OCI-LY1 (cell line): ENCODE data around the gene ARHGEF37.

Source experiments
- H2AFZ ChIP-seq: fragments of 200-600 bp; sonication (generic), shearing (Covaris generic); 2 replicates; pipeline ENCODE4 v1.6.0; 2014; ENCODE audit warnings: antibody characterized with exemption, mild to moderate bottlenecking, low read length
- H3F3A ChIP-seq: fragments of 200-600 bp; sonication (generic), shearing (Covaris generic); 2 replicates; pipeline ENCODE4 v1.6.0; 2014; ENCODE audit warnings: mild to moderate bottlenecking, antibody characterized with exemption, low read length, moderate library complexity; ENCODE audit not compliant: insufficient read depth
- H3K27ac ChIP-seq: fragments of 200-600 bp; sonication (generic); 2 replicates; pipeline ENCODE4 v1.5.1; 2014; ENCODE audit warnings: low read length, mixed run types, mild to moderate bottlenecking, low read depth; ENCODE audit not compliant: poor library complexity, severe bottlenecking
- H3K27me3 ChIP-seq: fragments of 200-600 bp; sonication (generic); 2 replicates; pipeline ENCODE4 v1.6.0; 2014; ENCODE audit warnings: antibody characterized with exemption, mild to moderate bottlenecking, low read length, moderate library complexity; ENCODE audit not compliant: insufficient read depth
- H3K36me3 ChIP-seq: fragments of 200-600 bp; sonication (generic); 2 replicates; pipeline ENCODE4 v1.6.1; 2014; ENCODE audit warnings: mild to moderate bottlenecking, antibody characterized with exemption, low read length, moderate library complexity, mixed read lengths; ENCODE audit not compliant: insufficient read depth
- H3K4me1 ChIP-seq: fragments of 200-600 bp; sonication (generic); 2 replicates; pipeline ENCODE4 v1.5.1; 2014; ENCODE audit warnings: mild to moderate bottlenecking, low read length, moderate library complexity; ENCODE audit not compliant: insufficient read depth, severe bottlenecking
- H3K4me2 ChIP-seq: fragments of 200-600 bp; sonication (generic), shearing (Covaris generic); 2 replicates; pipeline ENCODE4 v1.6.1; 2014; ENCODE audit warnings: low read length
- H3K4me3 ChIP-seq: fragments of 200-600 bp; sonication (generic); 2 replicates; pipeline ENCODE4 v1.5.1; 2014; ENCODE audit warnings: low read length, low read depth, mild to moderate bottlenecking, mixed read lengths; ENCODE audit not compliant: poor library complexity, severe bottlenecking
- H3K79me2 ChIP-seq: fragments of 200-600 bp; shearing (Covaris generic); 2 replicates; pipeline ENCODE4 v1.6.1; 2016; ENCODE audit warnings: mixed run types, low read length, mixed read lengths; ENCODE audit not compliant: insufficient read depth
- H3K9ac ChIP-seq: fragments of 200-600 bp; sonication (generic), shearing (Covaris generic); 2 replicates; pipeline ENCODE4 v1.6.1; 2014; ENCODE audit warnings: mild to moderate bottlenecking, low read length, mixed read lengths
- H3K9me2 ChIP-seq: fragments of 200-600 bp; sonication (generic), shearing (Covaris generic); 2 replicates; pipeline ENCODE4 v1.6.1; 2014; ENCODE audit warnings: low read depth, mild to moderate bottlenecking, low read length, mixed read lengths
- H3K9me3 ChIP-seq: fragments of 200-600 bp; shearing (Covaris generic); 2 replicates; pipeline ENCODE4 v1.6.1; 2014; ENCODE audit warnings: low read length, mixed read lengths
- H4K20me1 ChIP-seq: fragments of 200-600 bp; sonication (generic), shearing (Covaris generic); 2 replicates; pipeline ENCODE4 v1.6.0; 2016; ENCODE audit warnings: mild to moderate bottlenecking, low read length; ENCODE audit not compliant: insufficient read depth
- CTCF ChIP-seq: fragments of 200-600 bp; sonication (generic), shearing (Covaris generic); IDR thresholded peaks from 2 replicates; pipeline ENCODE4 v1.5.1; 2017; ENCODE audit warnings: mild to moderate bottlenecking, antibody characterized with exemption, low read length, moderate library complexity, mixed read lengths
- EZH2 ChIP-seq: fragments of 200-600 bp; sonication (generic), shearing (Covaris generic); IDR thresholded peaks from 2 replicates; pipeline ENCODE4 v1.8.0; 2017; ENCODE audit warnings: borderline replicate concordance, mixed run types, mild to moderate bottlenecking, antibody characterized with exemption, low read length, moderate library complexity, mixed read lengths

The ARHGEF37 gene

GRCh38 chr5:149621415-149622098 lies 40.3 kb downstream of the ARHGEF37 start:
- TF ChIP-seq EZH2: no peak
- TF ChIP-seq CTCF: no peak
- no peaks in the 10 kb centered on the region for H4K20me1 ChIP-seq
- H3K9me2 ChIP-seq: no peaks in the 10 kb centered on the region
- no peaks in the 10 kb centered on the region for H3K9me3 ChIP-seq
- no peak overlapping the region for H3K4me3 ChIP-seq
- H3K4me1 ChIP-seq: peaks cover 12% of the 10 kb centered on the region
- no peaks in the 10 kb centered on the region for H3F3A ChIP-seq
- no peak overlapping the region for H3K4me2 ChIP-seq
- no peak overlapping the region for H3K9ac ChIP-seq
- H3K79me2 ChIP-seq: no peaks in the 10 kb centered on the region
- H3K27ac ChIP-seq: no peak overlapping the region
- no peaks in the 10 kb centered on the region for H3K27me3 ChIP-seq
- H2AFZ ChIP-seq: no peak overlapping the region
- no peaks in the 10 kb centered on the region for H3K36me3 ChIP-seq

DNA sequence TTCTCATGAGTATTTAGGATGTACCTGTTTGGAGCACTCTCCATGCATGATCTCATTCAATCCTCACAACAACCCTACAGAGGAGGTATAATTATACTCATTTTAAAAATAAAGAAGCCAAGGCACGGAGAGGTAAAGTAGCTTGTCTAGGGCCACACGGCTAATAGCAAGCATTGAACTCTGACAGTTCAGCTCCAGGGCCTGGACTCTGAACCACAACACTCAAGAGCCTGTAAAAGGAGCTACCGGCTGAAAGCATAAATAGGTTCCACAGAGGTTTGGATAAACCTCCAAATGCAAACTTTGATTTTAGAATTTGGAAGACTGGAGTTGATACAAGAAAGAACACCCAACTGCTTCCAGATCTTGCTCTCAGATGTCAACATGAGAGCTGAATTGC lies 41.2 kb downstream of the ARHGEF37 start:
- Histone ChIP-seq H4K20me1 (no peaks in the 10 kb centered on the region), H3K27me3 (no peaks in the 10 kb centered on the region), H3F3A (no peaks in the 10 kb centered on the region), H3K36me3 (no peaks in the 10 kb centered on the region), H3K79me2 (no peaks in the 10 kb centered on the region), H2AFZ (no peak overlapping the region), H3K27ac (no peak overlapping the region), H3K9me2 (no peaks in the 10 kb centered on the region), H3K9ac (no peak overlapping the region), H3K4me1 (peaks cover 12% of the 10 kb centered on the region), H3K4me2 (no peak overlapping the region), H3K9me3 (no peaks in the 10 kb centered on the region), H3K4me3 (no peak overlapping the region)
- no peak for TF ChIP-seq CTCF
- no peak for TF ChIP-seq EZH2

GRCh38 chr5:149623473-149623872 lies 42.2 kb downstream of the ARHGEF37 start:
- no peaks in the 10 kb centered on the region for H3F3A ChIP-seq
- no peak overlapping the region for H3K27ac ChIP-seq
- peaks cover 2% of the 10 kb centered on the region for H3K4me1 ChIP-seq
- no peak overlapping the region for H3K4me2 ChIP-seq
- TF ChIP-seq CTCF: no peak
- no peak for TF ChIP-seq EZH2
- no peaks in the 10 kb centered on the region for H4K20me1 ChIP-seq
- H2AFZ ChIP-seq: no peak overlapping the region
- H3K36me3 ChIP-seq: no peaks in the 10 kb centered on the region
- H3K27me3 ChIP-seq: no peaks in the 10 kb centered on the region
- no peak overlapping the region for H3K9ac ChIP-seq
- H3K9me3 ChIP-seq: no peaks in the 10 kb centered on the region
- H3K79me2 ChIP-seq: no peaks in the 10 kb centered on the region
- H3K4me3 ChIP-seq: no peak overlapping the region
- no peaks in the 10 kb centered on the region for H3K9me2 ChIP-seq
